Psoas muscle (tissue), 8 donors: ENCODE results near the gene TBATA. TPM values are rescaled to one million over a fixed set of nuclear protein-coding genes. Genes with fewer than 3 reads are reported as not detected.

Experiments used
- ATAC-seq, 4 donors: fragments of 200-7000 bp; cut with Tn5 transposase; one replicate each; pipeline ENCODE4 v1.9.1; 2020; ENCODE audit warnings: moderate library complexity in 3 of 4, mild to moderate bottlenecking in 2 of 4
- DNase-seq, 2 donors: peaks; one replicate each; pipeline ENCODE4 v3.0.0-alpha.2; 2020
- H3K27ac ChIP-seq: fragments of 200-600 bp; one replicate; pipeline ENCODE4 v1.8.0; 2022
- H3K27me3 ChIP-seq, 3 donors: fragments of 200-600 bp in 1 of 3; one replicate each; pipeline versions ENCODE4 v1.6.1 to v1.8.0; 2013 to 2022; ENCODE audit warnings: low read length in 2 of 3, mild to moderate bottlenecking in 2 of 3, moderate library complexity in 1 of 3; ENCODE audit not compliant: insufficient read depth in 3 of 3
- H3K36me3 ChIP-seq, 2 donors: fragments of 200-600 bp in 1 of 2; one replicate each; pipeline versions ENCODE4 v1.6.1 to v1.8.0; 2013 to 2022; ENCODE audit warnings: low read depth in 1 of 2, mild to moderate bottlenecking in 1 of 2, moderate library complexity in 1 of 2; ENCODE audit not compliant: insufficient read depth in 1 of 2
- H3K4me1 ChIP-seq: fragments of 200-600 bp; one replicate; pipeline ENCODE4 v1.8.0; 2022
- H3K4me3 ChIP-seq: fragments of 200-600 bp; one replicate; pipeline ENCODE4 v1.8.0; 2022; ENCODE audit warnings: mild to moderate bottlenecking
- H3K9me3 ChIP-seq: fragments of 200-600 bp; one replicate; pipeline ENCODE4 v1.8.0; 2022
- CTCF ChIP-seq: fragments of 200-600 bp; IDR thresholded peaks from one replicate; pipeline ENCODE4 v1.8.0; 2022; ENCODE audit warnings: antibody characterized with exemption
- WGBS, 3 donors: extraction: QIAGEN DNeasy Blood & Tissue Kit; methylation state at CpG; one replicate each; pipeline versions ENCODE4 v1.1.6 to v1.1.7; 2013; 5-methylcytosine and 5-hydroxymethylcytosine counted together
- intact Hi-C, 2 donors: fragments of 100-400 bp; cut with DNase I; formaldehyde crosslinking; loops; one replicate each; pipeline versions ENCODE4 v1.11.0 to v1.14.2; 2022
- polyA plus RNA-seq, 3 donors: library from polyadenylated mRNA; stranded (reverse); fragments of 200-250 nt; gene quantifications; one replicate each; pipeline ENCODE4 v1.2.3, GENCODE V29; 2013
- total RNA-seq, 4 donors: library from RNA; stranded (reverse); fragmentation: NEBNext Ultra II Directional in 2 of 4; extraction: Animal tissue kit (Norgen Biotek cat#: 25700) in 2 of 4; gene quantifications; one replicate each; pipeline versions ENCODE4 v1.2.1 to v1.2.4, GENCODE V29; 2021 to 2023
- donor health status: healthy with polysubstance abuse.
- donor health status: DM: no; HTN: no; CAD: no; lungs with moderate emphysema.
- donor health status: Bipolar disorder and iron deficiency.
- donor health status: healthy.
- donor health status: DM: yes; HTN: yes; CAD: no.
- donor health status: DM: no; HTN: no; CAD: no.
- donor health status: DM: no; HTN: no; CAD: no.
- donor health status: DM: yes; HTN: yes; CAD: no.

TBATA gene
- total and polyA plus RNA-seq, 7 donors: not detected

- TF ChIP-seq CTCF: no peak
- Histone ChIP-seq H3K36me3 (no peaks in the 10 kb centered on the region), H3K4me3 (no peak overlapping the region), H3K9me3 (no peaks in the 10 kb centered on the region), H3K27me3 (no peaks in the 10 kb centered on the region), H3K27ac (no peak overlapping the region), H3K4me1 (no peaks in the 10 kb centered on the region)
- DNase-seq (no peak), ATAC-seq (no peak)
- whole genome bisulfite sequencing, 3 donors: 93 to 99% (median 93%) methylated on average over 4 of the region's 4 CpGs
- intact Hi-C loops: no loop called here
Measured at GRCh38 chr10:70780772-70781171, 4.4 kb downstream of the TBATA start.

GRCh38 chr10:70780370-70780760 lies 4.8 kb downstream of the TBATA start:
- intact Hi-C loops: no loop called here
- Histone ChIP-seq H3K36me3 (no peaks in the 10 kb centered on the region), H3K27ac (no peak overlapping the region), H3K27me3 (no peaks in the 10 kb centered on the region), H3K4me1 (no peaks in the 10 kb centered on the region), H3K9me3 (no peaks in the 10 kb centered on the region), H3K4me3 (no peak overlapping the region)
- ATAC-seq (no peak), DNase-seq (no peak)
- 91 to 93% (median 92%) methylated on average over 9 of the region's 9 CpGs for WGBS, 3 donors
- TF ChIP-seq CTCF: no peak

GRCh38 chr10:70779511-70780369 lies 5.4 kb downstream of the TBATA start:
- no peak for DNase-seq
- ATAC-seq: no peak
- H3K27ac ChIP-seq: no peak overlapping the region
- no peaks in the 10 kb centered on the region for H3K27me3 ChIP-seq
- intact Hi-C loops: no loop called here
- H3K4me1 ChIP-seq: no peaks in the 10 kb centered on the region
- 82 to 88% (median 84%) methylated on average over 16 of the region's 16 CpGs for WGBS, 3 donors
- no peaks in the 10 kb centered on the region for H3K9me3 ChIP-seq
- no peak overlapping the region for H3K4me3 ChIP-seq
- no peak for TF ChIP-seq CTCF
- H3K36me3 ChIP-seq: no peaks in the 10 kb centered on the region

- no peaks in the 10 kb centered on the region for H3K4me1 ChIP-seq
- no peak overlapping the region for H3K4me3 ChIP-seq
- H3K27ac ChIP-seq: no peak overlapping the region
- intact Hi-C loops: no loop called here
- no peaks in the 10 kb centered on the region for H3K27me3 ChIP-seq
- no peaks in the 10 kb centered on the region for H3K9me3 ChIP-seq
- ATAC-seq: no peak
- TF ChIP-seq CTCF: no peak
- WGBS, 3 donors: 50 to 66% (median 54%) methylated on average over 2 of the region's 2 CpGs
- DNase-seq: no peak
- no peaks in the 10 kb centered on the region for H3K36me3 ChIP-seq
Measured at GRCh38 chr10:70779088-70779487, 6.1 kb downstream of the TBATA start.
